ENCODE data around the gene DYNC1I1. TPM values are rescaled to one million over a fixed set of nuclear protein-coding genes. Genes with fewer than 3 reads are reported as not detected.

The DYNC1I1 gene
- total and polyA plus RNA-seq, 2 of the 13 experiments (the other 11 are each of a cell fraction or from before 2014, with no cell fraction given): not detected

- no TSS peak for BruUV-seq (replicated peaks)
- Histone ChIP-seq H4K20me1 (ENCODE audit: insufficient read depth, low read length) (no peaks in the 10 kb centered on the region), H2AFZ (ENCODE audit: low read length) (no peak overlapping the region), H3K9ac (ENCODE audit: insufficient read depth, low read depth, low read length) (no peak overlapping the region), H3K36me3 (replicated peaks in 1 of 2; ENCODE audit: control insufficient read depth in 1 of 2, insufficient read depth in 2 of 2, low read length in 2 of 2) (no peaks in the 10 kb centered on the region), H3K9me3 (ENCODE audit: low read length) (no peaks in the 10 kb centered on the region), H3K4me1 (ENCODE audit: insufficient read depth, low read length) (no peaks in the 10 kb centered on the region), H3K4me3 (replicated peaks in 1 of 3; ENCODE audit: insufficient read depth in 1 of 3, low read depth in 2 of 3, low read length in 3 of 3) (no peak overlapping the region), H3K79me2 (ENCODE audit: insufficient read depth, low read length) (no peaks in the 10 kb centered on the region), H3K27me3 (ENCODE audit: control insufficient read depth in 1 of 2, insufficient read depth in 2 of 2, low read length in 2 of 2) (peaks cover 0 to 5% of the 10 kb centered on the region in 2 experiments; a peak in 1 of 5 replicates), H3K27ac (ENCODE audit: extremely low read length, insufficient read depth, low read length) (no peak overlapping the region), H3K4me2 (ENCODE audit: low read depth, low read length) (no peak overlapping the region)
- POLR2A ChIA-PET: no interaction called here
- CTCF ChIA-PET (ENCODE audit: low intra/inter-chr PET ratio, low total read pairs): no interaction called here
- DNase-seq (ENCODE audit: low spot score) (no peak), FAIRE-seq (no peak), ATAC-seq (no peak)
- WGBS (ENCODE audit: low lambda C conversion rate): 38% methylated on average over 5 of the region's 5 CpGs
- TF ChIP-seq ATF6 (CRISPR knock-in tag; conservative IDR thresholded peaks at IDR 0.05) (no peak), CC2D1A (CRISPR knock-in tag; IDR thresholded peaks at IDR 0.05) (no peak), HNRNPH1 (optimal IDR thresholded peaks at IDR 0.05; ENCODE audit: low read depth, low read length) (no peak), ESRRA (CRISPR knock-in tag; IDR thresholded peaks at IDR 0.05; ENCODE audit: low read depth) (no peak), DBP (CRISPR knock-in tag; IDR thresholded peaks at IDR 0.05; ENCODE audit: not compliant biosample characterization) (no peak)
- intact Hi-C loops (cut with micrococcal nuclease; ENCODE audit: unreplicated experiment) (no loop called here), in situ Hi-C loops (cut with HindIII; ENCODE audit: extremely low pct_ligation_motif_present, low pct_unique_long_range_greater_than_20kb) (loop anchor here (25.0 kb wide), 3 partner anchors 855 to 1930 kb away; no protein-coding TSS in a partner anchor)
Measured at GRCh38 chr7:95906851-95907250, 134.5 kb downstream of the DYNC1I1 start.

GRCh38 chr7:95907337-95907736 lies 135.0 kb downstream of the DYNC1I1 start:
- in situ Hi-C loops (cut with HindIII; ENCODE audit: extremely low pct_ligation_motif_present, low pct_unique_long_range_greater_than_20kb): loop anchor here (25.0 kb wide), 3 partner anchors 855 to 1930 kb away; no protein-coding TSS in a partner anchor
- WGBS (ENCODE audit: low lambda C conversion rate): 10% methylated on average over 5 of the region's 5 CpGs
- no peak for TF ChIP-seq ZNF3 (CRISPR knock-in tag; IDR thresholded peaks at IDR 0.05)
- no peak for TF ChIP-seq HIC2 (CRISPR knock-in tag; IDR thresholded peaks at IDR 0.05; ENCODE audit: low read depth)
- TF ChIP-seq HOXA9 (CRISPR knock-in tag; IDR thresholded peaks at IDR 0.05; ENCODE audit: borderline replicate concordance): no peak
- TF ChIP-seq ZBTB44 (CRISPR knock-in tag; IDR thresholded peaks at IDR 0.05): no peak
- no peak for TF ChIP-seq IRF1 (CRISPR knock-in tag; IDR thresholded peaks at IDR 0.05; ENCODE audit: low read depth)

More at GRCh38 chr7:95907337-95907736, 135.0 kb downstream of the DYNC1I1 start:
- H4K20me1 ChIP-seq (ENCODE audit: insufficient read depth, low read length): no peaks in the 10 kb centered on the region
- H3K9ac ChIP-seq (ENCODE audit: insufficient read depth, low read depth, low read length): no peak overlapping the region
- intact Hi-C loops (cut with micrococcal nuclease; ENCODE audit: unreplicated experiment): no loop called here
- CTCF ChIA-PET (ENCODE audit: low intra/inter-chr PET ratio, low total read pairs): no interaction called here
- H2AFZ ChIP-seq (ENCODE audit: low read length): no peak overlapping the region
- no peak overlapping the region for H3K27ac ChIP-seq (ENCODE audit: extremely low read length, insufficient read depth, low read length)
- peaks cover 0 to 5% of the 10 kb centered on the region in 2 experiments; a peak in 1 of 5 replicates for H3K27me3 ChIP-seq (ENCODE audit: control insufficient read depth in 1 of 2, insufficient read depth in 2 of 2, low read length in 2 of 2)
- ATAC-seq (no peak), FAIRE-seq (no peak), DNase-seq (ENCODE audit: low spot score) (no peak)
- H3K4me2 ChIP-seq (ENCODE audit: low read depth, low read length): no peak overlapping the region
- H3K36me3 ChIP-seq (replicated peaks in 1 of 2; ENCODE audit: control insufficient read depth in 1 of 2, insufficient read depth in 2 of 2, low read length in 2 of 2): no peaks in the 10 kb centered on the region
- no peaks in the 10 kb centered on the region for H3K79me2 ChIP-seq (ENCODE audit: insufficient read depth, low read length)
- H3K4me1 ChIP-seq (ENCODE audit: insufficient read depth, low read length): no peaks in the 10 kb centered on the region
- POLR2A ChIA-PET: no interaction called here
- no peaks in the 10 kb centered on the region for H3K9me3 ChIP-seq (ENCODE audit: low read length)
- H3K4me3 ChIP-seq (replicated peaks in 1 of 3; ENCODE audit: insufficient read depth in 1 of 3, low read depth in 2 of 3, low read length in 3 of 3): no peak overlapping the region
- no TSS peak for BruUV-seq (replicated peaks)

Data from HepG2 (cell line).